DOHH2 (cell line): ENCODE results near the gene RNF167.
"Not testable (repeated sequence)": the region's sequence is repeated elsewhere in the genome, so short reads cannot be mapped to it uniquely, and the experiment has no call there.

ENCODE experiments used
- H3F3A ChIP-seq: fragments of 200-600 bp; sonication (generic), shearing (Covaris generic); 2 replicates; pipeline ENCODE4 v1.6.0; 2016; ENCODE audit warnings: antibody characterized with exemption, mild to moderate bottlenecking; ENCODE audit not compliant: control insufficient read depth, insufficient read depth
- H3K27ac ChIP-seq: fragments of 200-600 bp; sonication (generic); 2 replicates; pipeline ENCODE4 v1.5.1; 2014; ENCODE audit warnings: low read depth, mild to moderate bottlenecking, low read length, moderate library complexity
- H3K27me3 ChIP-seq: fragments of 200-600 bp; sonication (generic); 2 replicates; pipeline ENCODE4 v1.6.1; 2014; ENCODE audit warnings: mild to moderate bottlenecking, low read length, mixed read lengths; ENCODE audit not compliant: control insufficient read depth
- H3K36me3 ChIP-seq: fragments of 200-600 bp; sonication (generic); 2 replicates; pipeline ENCODE4 v1.6.1; 2014; ENCODE audit warnings: mild to moderate bottlenecking, low read length, moderate library complexity, mixed read lengths; ENCODE audit not compliant: control insufficient read depth
- H3K4me1 ChIP-seq: fragments of 200-600 bp; sonication (generic); 2 replicates; pipeline ENCODE4 v1.6.1; 2014; ENCODE audit warnings: mild to moderate bottlenecking, low read length, mixed read lengths; ENCODE audit not compliant: control insufficient read depth
- H3K4me2 ChIP-seq: fragments of 200-600 bp; sonication (generic); 2 replicates; pipeline ENCODE4 v1.6.0; 2014; ENCODE audit warnings: mild to moderate bottlenecking, low read length, moderate library complexity
- H3K4me3 ChIP-seq: fragments of 200-600 bp; sonication (generic); 2 replicates; pipeline ENCODE4 v1.5.1; 2014; ENCODE audit warnings: mild to moderate bottlenecking, low read length, mixed read lengths
- H3K79me2 ChIP-seq: fragments of 200-600 bp; sonication (generic); 2 replicates; pipeline ENCODE4 v1.6.1; 2014; ENCODE audit warnings: mild to moderate bottlenecking, low read length, mixed read lengths; ENCODE audit not compliant: control insufficient read depth
- H3K9me2 ChIP-seq: fragments of 200-600 bp; sonication (generic); replicated peaks from 2 replicates; pipeline ENCODE4 v1.6.1; 2014; ENCODE audit warnings: mild to moderate bottlenecking, low read length, mixed read lengths; ENCODE audit not compliant: control insufficient read depth
- H3K9me3 ChIP-seq: fragments of 200-600 bp; sonication (generic); 2 replicates; pipeline ENCODE4 v1.6.1; 2014; ENCODE audit warnings: antibody characterized with exemption, low read length, mixed read lengths; ENCODE audit not compliant: control insufficient read depth, insufficient read depth
- H4K20me1 ChIP-seq: fragments of 200-600 bp; sonication (generic); 2 replicates; pipeline ENCODE4 v1.6.0; 2014; ENCODE audit warnings: low read depth, mild to moderate bottlenecking, antibody characterized with exemption, low read length, moderate library complexity; ENCODE audit not compliant: control insufficient read depth, insufficient read depth
- CTCF ChIP-seq: fragments of 200-600 bp; sonication (generic); IDR thresholded peaks from one replicate; pipeline ENCODE4 v1.5.1; 2014; ENCODE audit warnings: antibody characterized with exemption, mild to moderate bottlenecking, low read depth, low read length; ENCODE audit not compliant: poor library complexity, severe bottlenecking
- EZH2phosphoT487 ChIP-seq: fragments of 200-600 bp; sonication (generic); IDR thresholded peaks from 2 replicates; pipeline ENCODE4 v1.6.1; 2017; ENCODE audit warnings: borderline replicate concordance, mild to moderate bottlenecking, antibody characterized with exemption, low read length, moderate library complexity, mixed read lengths

The RNF167 gene

GRCh38 chr17:4919511-4920047 lies 20.5 kb upstream of the RNF167 start:
- no peak for TF ChIP-seq CTCF
- TF ChIP-seq EZH2phosphoT487 = no peak
- no peaks in the 10 kb centered on the region for H3K9me3 ChIP-seq
- no peak overlapping the region for H3K4me2 ChIP-seq

GRCh38 chr17:4920351-4921048 lies 19.6 kb upstream of the RNF167 start:
- H3K4me1 ChIP-seq = no peaks in the 10 kb centered on the region
- H3K27ac ChIP-seq = no peak overlapping the region
- no peaks in the 10 kb centered on the region for H3K36me3 ChIP-seq
- H4K20me1 ChIP-seq = no peaks in the 10 kb centered on the region
- no peaks in the 10 kb centered on the region for H3F3A ChIP-seq
- no peak overlapping the region for H3K4me2 ChIP-seq
- no peaks in the 10 kb centered on the region for H3K9me3 ChIP-seq
- TF ChIP-seq CTCF (no peak), EZH2phosphoT487 (no peak)
- H3K4me3 ChIP-seq = no peak overlapping the region
- H3K9me2 ChIP-seq = no peaks in the 10 kb centered on the region
- H3K27me3 ChIP-seq = no peaks in the 10 kb centered on the region
- no peaks in the 10 kb centered on the region for H3K79me2 ChIP-seq

More at GRCh38 chr17:4919511-4920047, 20.5 kb upstream of the RNF167 start:
- Histone ChIP-seq H4K20me1 (no peaks in the 10 kb centered on the region), H3K4me3 (no peak overlapping the region), H3K27ac (no peak overlapping the region), H3K4me1 (no peaks in the 10 kb centered on the region), H3F3A (no peaks in the 10 kb centered on the region), H3K36me3 (no peaks in the 10 kb centered on the region), H3K9me2 (no peaks in the 10 kb centered on the region), H3K27me3 (no peaks in the 10 kb centered on the region), H3K79me2 (no peaks in the 10 kb centered on the region)

- Histone ChIP-seq H3K36me3 (no peaks in the 10 kb centered on the region), H3K79me2 (no peaks in the 10 kb centered on the region), H3K4me3 (no peak overlapping the region), H3K4me2 (no peak overlapping the region), H3K9me2 (no peaks in the 10 kb centered on the region), H4K20me1 (no peaks in the 10 kb centered on the region), H3F3A (no peaks in the 10 kb centered on the region), H3K27ac (no peak overlapping the region), H3K27me3 (no peaks in the 10 kb centered on the region), H3K9me3 (no peaks in the 10 kb centered on the region), H3K4me1 (no peaks in the 10 kb centered on the region)
- TF ChIP-seq EZH2phosphoT487 = no peak
- TF ChIP-seq CTCF = no peak
These were observed 18.7 kb upstream of the RNF167 start for GRCh38 chr17:4921320-4921719.

GRCh38 chr17:4926577-4927335 lies 13.3 kb upstream of the RNF167 start:
- H3K4me2 ChIP-seq = not testable (repeated sequence)

More at GRCh38 chr17:4926577-4927335, 13.3 kb upstream of the RNF167 start:
- not testable (repeated sequence) for H3K27ac ChIP-seq, H3K4me3 ChIP-seq, H3K4me1 ChIP-seq, H4K20me1 ChIP-seq, H3K27me3 ChIP-seq, H3K79me2 ChIP-seq, H3K9me2 ChIP-seq, H3K9me3 ChIP-seq, H3F3A ChIP-seq, H3K36me3 ChIP-seq
